Activated B cell treated with CpG ODN at 0.5 μM for 24 hours (primary cell): ENCODE data around the gene HPCA. TPM values are rescaled to one million over a fixed set of nuclear protein-coding genes. Genes with fewer than 3 reads are reported as not detected.

ENCODE experiments used
- ATAC-seq: fragments of 200-7000 bp; cut with Tn5 transposase; one replicate; pipeline ENCODE4 v1.10.0; 2021; ENCODE audit warnings: low read depth, mild to moderate bottlenecking, moderate library complexity
- CTCF ChIA-PET: fragments of 350-600 bp; sonication (Branson Sonifier 250); formaldehyde crosslinking; loops from one replicate; lab custom pipeline; 2021; ENCODE audit warnings: antibody characterized with exemption; lab: Charles Lee
- POLR2A ChIA-PET: fragments of 350-600 bp; sonication (Branson Sonifier 250); formaldehyde crosslinking; loops from one replicate; lab custom pipeline; 2021; ENCODE audit warnings: antibody characterized with exemption; lab: Charles Lee
- DNase-seq: peaks from one replicate; pipeline ENCODE4 v3.0.0; 2022
- H3K27ac Mint-ChIP-seq: one replicate; pipeline ENCODE4 v1.8.0; 2020; ENCODE audit warnings: mixed read lengths
- H3K27me3 Mint-ChIP-seq: one replicate; pipeline ENCODE4 v1.8.0; 2021; ENCODE audit warnings: mixed read lengths
- H3K36me3 Mint-ChIP-seq: one replicate; pipeline ENCODE4 v1.8.0; 2021; ENCODE audit warnings: low read depth, mixed read lengths
- H3K4me1 Mint-ChIP-seq: one replicate; pipeline ENCODE4 v1.8.0; 2021; ENCODE audit warnings: mixed read lengths
- H3K4me3 Mint-ChIP-seq: one replicate; pipeline ENCODE4 v1.8.0; 2020; ENCODE audit warnings: mild to moderate bottlenecking, mixed read lengths
- H3K9me3 Mint-ChIP-seq: one replicate; pipeline ENCODE4 v1.8.0; 2020; ENCODE audit warnings: mixed read lengths
- intact Hi-C: fragments of 100-400 bp; cut with micrococcal nuclease; formaldehyde crosslinking; loops from one replicate; pipeline ENCODE4 v1.15.1; 2024
- total RNA-seq: library from RNA; stranded (reverse); gene quantifications from 2 replicates; pipeline ENCODE4 v1.2.3, GENCODE V29; 2022
- TF ChIP-seq, protein P1 (sequence below): fragments of 200-600 bp; IDR thresholded peaks from one replicate; pipeline ENCODE4 v1.8.0; 2022; ENCODE audit warnings: antibody characterized with exemption, mild to moderate bottlenecking

The HPCA gene
- total RNA-seq, 1 donor from 2014 or later: not detected

DNA sequence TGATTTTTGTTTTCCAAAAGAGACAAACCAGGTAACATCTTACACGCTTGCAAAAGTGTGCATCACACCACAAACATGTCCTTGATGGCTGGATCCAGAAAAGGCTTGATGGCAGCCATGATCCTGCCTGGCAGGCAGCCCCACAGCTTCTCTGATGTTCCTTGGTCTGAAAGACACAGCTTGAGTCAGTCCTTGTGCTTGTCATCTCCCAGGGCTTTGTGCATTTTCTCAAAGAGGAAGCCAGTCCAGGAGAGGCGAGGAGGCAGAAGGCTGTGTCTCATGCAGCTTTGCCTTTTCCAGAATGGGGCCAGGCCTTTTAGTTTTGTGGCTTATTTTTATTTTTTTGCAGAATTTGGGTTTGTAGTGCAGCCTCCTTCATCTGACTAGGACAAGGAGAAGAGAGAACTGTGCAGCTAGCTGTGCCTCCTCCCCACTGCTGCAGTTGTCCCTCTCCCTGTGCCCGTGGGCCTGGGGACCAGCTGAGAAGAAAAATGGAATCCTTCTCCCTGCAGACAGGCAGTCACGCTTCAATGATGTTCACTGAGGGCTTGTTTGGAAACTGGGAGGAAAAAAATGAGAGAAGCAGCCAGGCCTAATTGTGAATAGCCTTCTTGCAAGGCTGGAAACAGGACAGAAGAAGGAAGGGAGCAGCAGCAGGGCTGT is 22.9 kb upstream of the HPCA start:
- no peak overlapping the region for H3K4me3 Mint-ChIP-seq
- no peaks in the 10 kb centered on the region for H3K4me1 Mint-ChIP-seq
- TF ChIP-seq, protein P1, sequence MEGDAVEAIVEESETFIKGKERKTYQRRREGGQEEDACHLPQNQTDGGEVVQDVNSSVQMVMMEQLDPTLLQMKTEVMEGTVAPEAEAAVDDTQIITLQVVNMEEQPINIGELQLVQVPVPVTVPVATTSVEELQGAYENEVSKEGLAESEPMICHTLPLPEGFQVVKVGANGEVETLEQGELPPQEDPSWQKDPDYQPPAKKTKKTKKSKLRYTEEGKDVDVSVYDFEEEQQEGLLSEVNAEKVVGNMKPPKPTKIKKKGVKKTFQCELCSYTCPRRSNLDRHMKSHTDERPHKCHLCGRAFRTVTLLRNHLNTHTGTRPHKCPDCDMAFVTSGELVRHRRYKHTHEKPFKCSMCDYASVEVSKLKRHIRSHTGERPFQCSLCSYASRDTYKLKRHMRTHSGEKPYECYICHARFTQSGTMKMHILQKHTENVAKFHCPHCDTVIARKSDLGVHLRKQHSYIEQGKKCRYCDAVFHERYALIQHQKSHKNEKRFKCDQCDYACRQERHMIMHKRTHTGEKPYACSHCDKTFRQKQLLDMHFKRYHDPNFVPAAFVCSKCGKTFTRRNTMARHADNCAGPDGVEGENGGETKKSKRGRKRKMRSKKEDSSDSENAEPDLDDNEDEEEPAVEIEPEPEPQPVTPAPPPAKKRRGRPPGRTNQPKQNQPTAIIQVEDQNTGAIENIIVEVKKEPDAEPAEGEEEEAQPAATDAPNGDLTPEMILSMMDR: no peak
- H3K27ac Mint-ChIP-seq: no peak overlapping the region
- H3K36me3 Mint-ChIP-seq: peaks cover 44% of the 10 kb centered on the region
- POLR2A ChIA-PET: interaction anchor here (0.5 kb wide), 1 partner anchor 56 kb away, joined by 3 read pairs; no protein-coding TSS in a partner anchor
- ATAC-seq: no peak
- no peaks in the 10 kb centered on the region for H3K9me3 Mint-ChIP-seq
- no peak for DNase-seq
- no peaks in the 10 kb centered on the region for H3K27me3 Mint-ChIP-seq
- intact Hi-C loops: no loop called here
- CTCF ChIA-PET: interaction anchor here (1.1 kb wide), 1 partner anchor 9 kb away, joined by 4 read pairs; no protein-coding TSS in a partner anchor

- DNase-seq (no peak), ATAC-seq (no peak)
- no peaks in the 10 kb centered on the region for H3K9me3 Mint-ChIP-seq
- ChIA-PET POLR2A (interaction anchor here (0.5 kb wide), 1 partner anchor 57 kb away, joined by 3 read pairs; no protein-coding TSS in a partner anchor), CTCF (interaction anchor here (1.1 kb wide), 1 partner anchor 9 kb away, joined by 4 read pairs; no protein-coding TSS in a partner anchor)
- peaks cover 43% of the 10 kb centered on the region for H3K36me3 Mint-ChIP-seq
- no peak overlapping the region for H3K27ac Mint-ChIP-seq
- no peaks in the 10 kb centered on the region for H3K4me1 Mint-ChIP-seq
- TF ChIP-seq, protein P1: no peak
- intact Hi-C loops: no loop called here
- H3K4me3 Mint-ChIP-seq: no peak overlapping the region
- H3K27me3 Mint-ChIP-seq: no peaks in the 10 kb centered on the region
These were observed 22.4 kb upstream of the HPCA start for GRCh38 chr1:32863881-32864245.

- peaks cover 4% of the 10 kb centered on the region for H3K4me1 Mint-ChIP-seq
- no peak for DNase-seq
These were observed 21.8 kb upstream of the HPCA start for GRCh38 chr1:32864375-32865019.

DNA sequence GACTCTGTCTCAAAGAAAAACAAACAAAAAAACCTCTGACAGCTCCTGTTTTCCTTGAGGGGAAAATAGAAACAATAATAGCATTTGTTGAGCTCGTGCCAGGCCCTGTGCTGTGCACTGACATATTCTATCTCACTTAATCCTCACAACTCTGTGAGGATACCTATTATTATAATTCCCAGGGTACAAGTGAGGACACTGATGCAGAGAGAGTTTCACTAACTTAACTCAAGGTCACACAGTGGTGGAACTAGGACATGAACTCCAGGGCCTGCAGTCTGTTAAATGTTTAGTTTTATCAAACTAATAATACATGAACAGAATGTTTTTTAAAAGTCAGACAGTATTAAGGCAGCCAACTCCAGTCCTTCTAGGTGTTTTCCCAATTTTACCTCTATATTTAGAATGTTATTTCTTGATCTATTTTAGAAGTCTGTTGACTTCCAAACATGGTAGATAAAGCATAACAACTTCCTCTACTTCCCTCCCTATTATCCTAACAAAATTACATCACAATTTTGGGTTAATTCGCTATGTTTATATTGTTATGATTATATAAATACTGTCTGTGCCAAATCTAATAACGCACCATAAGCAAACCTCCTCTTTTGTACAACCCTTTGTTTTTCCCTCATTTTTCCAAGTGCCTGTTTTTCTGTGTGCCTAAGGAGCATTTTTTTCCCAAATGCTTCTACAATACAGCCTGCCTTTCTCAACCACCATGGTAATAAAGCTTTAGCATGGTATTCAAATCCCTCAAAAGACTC is 20.5 kb upstream of the HPCA start:
- TF ChIP-seq, protein P1: no peak
- ChIA-PET POLR2A (no interaction called here), CTCF (no interaction called here)
- H3K4me3 Mint-ChIP-seq: no peak overlapping the region
- H3K27ac Mint-ChIP-seq: no peak overlapping the region
- H3K27me3 Mint-ChIP-seq: peaks cover 12% of the 10 kb centered on the region
- intact Hi-C loops: no loop called here
- no peaks in the 10 kb centered on the region for H3K9me3 Mint-ChIP-seq
- peaks cover 34% of the 10 kb centered on the region for H3K36me3 Mint-ChIP-seq
- no peak for DNase-seq
- peaks cover 9% of the 10 kb centered on the region for H3K4me1 Mint-ChIP-seq
- no peak for ATAC-seq

More at GRCh38 chr1:32864375-32865019, 21.8 kb upstream of the HPCA start:
- intact Hi-C loops: no loop called here
- ChIA-PET CTCF (no interaction called here), POLR2A (no interaction called here)
- Mint-ChIP-seq H3K27ac (no peak overlapping the region), H3K36me3 (peaks cover 40% of the 10 kb centered on the region), H3K4me3 (no peak overlapping the region), H3K27me3 (peaks cover 5% of the 10 kb centered on the region), H3K9me3 (no peaks in the 10 kb centered on the region)
- TF ChIP-seq, protein P1: no peak
- no peak for ATAC-seq

GRCh38 chr1:32867151-32867550 is 19.1 kb upstream of the HPCA start:
- Mint-ChIP-seq H3K27ac (no peak overlapping the region), H3K27me3 (peaks cover 24% of the 10 kb centered on the region), H3K4me3 (no peak overlapping the region), H3K4me1 (peaks cover 21% of the 10 kb centered on the region), H3K9me3 (no peaks in the 10 kb centered on the region), H3K36me3 (peaks cover 24% of the 10 kb centered on the region)
- ChIA-PET POLR2A (no interaction called here), CTCF (no interaction called here)
- DNase-seq (no peak), ATAC-seq (no peak)
- intact Hi-C loops: no loop called here
- TF ChIP-seq, protein P1: no peak
